ENCODE measurements around the gene SKAP1.
"Not testable (repeated sequence)": the region's sequence is repeated elsewhere in the genome, so short reads cannot be mapped to it uniquely, and the experiment has no call there.

Gene SKAP1

GRCh38 chr17:48429638-48430586 is at the start of gene SKAP1:
TSS of gene SKAP1 (minus strand) at chr17:48430214.
- no peak for DNase-seq (ENCODE audit: low spot score)

GRCh38 chr17:48479014-48479402 is 49.0 kb upstream of the SKAP1 start:
- no peak for DNase-seq (ENCODE audit: low spot score)

GRCh38 chr17:48478224-48479013 is 48.4 kb upstream of the SKAP1 start:
- no peak for DNase-seq (ENCODE audit: low spot score)

DNA sequence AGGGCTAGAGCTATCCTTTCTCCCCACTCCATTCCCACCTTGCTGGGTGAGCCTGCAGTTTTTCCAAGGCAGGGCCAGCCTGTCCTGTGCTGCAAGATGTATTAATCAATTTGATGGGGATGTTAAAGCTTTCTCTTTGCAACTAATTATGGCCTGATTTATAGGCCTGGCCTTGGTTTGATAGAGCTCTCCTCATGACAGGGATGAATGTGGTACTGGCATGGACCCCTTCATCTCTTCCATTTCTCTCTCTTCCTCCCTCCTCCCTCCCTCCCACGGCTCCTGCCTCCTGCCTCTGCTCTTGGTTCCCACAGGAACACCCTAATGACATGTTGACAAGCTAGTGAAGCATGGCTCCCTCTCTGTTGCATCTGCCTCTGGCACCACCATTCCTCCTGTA is 47.2 kb upstream of the SKAP1 start:
- no peak for DNase-seq (ENCODE audit: low spot score)

DNA sequence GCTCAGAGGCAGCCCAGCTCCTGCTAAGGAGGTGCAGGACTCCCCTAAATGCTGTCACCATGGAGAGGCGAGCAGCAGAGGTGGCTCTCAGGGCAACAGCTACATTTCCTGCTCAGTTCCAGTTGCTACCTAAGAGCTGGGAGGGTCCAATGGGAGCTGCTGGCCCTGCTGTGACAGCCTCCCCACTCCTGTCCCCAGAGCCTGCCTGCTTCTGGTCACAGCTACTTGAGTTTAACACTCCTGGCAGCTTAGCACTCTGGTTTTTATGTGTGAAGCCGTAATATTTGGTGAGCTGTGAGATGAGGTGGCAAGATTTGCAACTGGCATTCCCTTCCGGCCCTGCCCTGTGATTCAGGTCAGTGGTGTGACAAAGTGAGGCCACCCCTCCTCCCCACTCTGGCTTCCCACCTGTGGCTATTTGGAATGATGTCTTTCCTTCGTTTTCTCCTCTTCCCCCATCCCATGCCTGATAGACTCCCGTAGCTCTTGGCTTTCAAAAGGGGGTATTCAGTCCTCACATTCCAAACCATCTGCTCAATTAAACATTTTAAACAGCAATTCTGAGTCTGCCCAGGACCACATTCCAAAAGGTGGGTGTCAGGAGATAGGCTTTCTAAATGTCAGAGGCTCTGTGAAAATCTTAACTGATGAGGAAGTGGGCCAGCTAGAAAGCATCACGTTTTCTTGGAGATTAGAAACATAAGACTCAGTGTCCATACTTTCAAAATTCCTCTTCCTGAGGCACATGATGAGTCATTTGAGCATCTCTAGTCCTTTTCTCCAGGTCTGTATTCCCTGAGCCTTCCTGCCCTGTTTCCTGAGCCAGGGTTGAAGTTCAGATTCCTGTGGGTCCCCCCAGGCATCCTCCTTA is 42.6 kb upstream of the SKAP1 start:
- no peak for DNase-seq (ENCODE audit: low spot score)

DNA sequence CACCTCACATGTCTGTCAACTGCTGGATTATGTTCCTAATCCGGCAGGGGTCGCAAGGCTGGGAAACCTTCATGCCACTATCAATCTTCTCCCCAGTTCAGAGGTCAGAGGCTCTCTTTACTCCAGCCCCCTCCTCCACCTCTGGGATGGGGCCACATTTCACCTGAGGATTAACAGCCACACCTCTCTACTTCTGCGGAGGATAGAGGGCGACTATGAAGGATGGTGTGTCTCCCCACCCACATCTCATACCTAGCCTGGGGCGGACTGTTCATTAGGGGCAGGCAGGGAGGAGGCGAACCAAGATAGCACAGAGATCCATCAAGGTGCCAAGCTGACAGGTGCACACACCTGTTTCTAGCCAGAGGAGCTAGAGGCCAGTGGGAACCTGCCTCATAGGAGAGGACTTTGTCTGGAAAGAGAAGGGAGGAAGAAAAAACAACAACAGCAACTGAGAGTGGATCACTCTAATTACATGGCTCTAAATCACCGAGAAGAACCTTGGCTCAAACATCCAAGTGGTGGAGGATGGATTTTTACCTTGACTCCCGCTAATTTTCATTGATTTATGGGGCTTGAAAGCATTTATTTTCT is 41.9 kb upstream of the SKAP1 start:
- DNase-seq (ENCODE audit: low spot score), result no peak

DNA sequence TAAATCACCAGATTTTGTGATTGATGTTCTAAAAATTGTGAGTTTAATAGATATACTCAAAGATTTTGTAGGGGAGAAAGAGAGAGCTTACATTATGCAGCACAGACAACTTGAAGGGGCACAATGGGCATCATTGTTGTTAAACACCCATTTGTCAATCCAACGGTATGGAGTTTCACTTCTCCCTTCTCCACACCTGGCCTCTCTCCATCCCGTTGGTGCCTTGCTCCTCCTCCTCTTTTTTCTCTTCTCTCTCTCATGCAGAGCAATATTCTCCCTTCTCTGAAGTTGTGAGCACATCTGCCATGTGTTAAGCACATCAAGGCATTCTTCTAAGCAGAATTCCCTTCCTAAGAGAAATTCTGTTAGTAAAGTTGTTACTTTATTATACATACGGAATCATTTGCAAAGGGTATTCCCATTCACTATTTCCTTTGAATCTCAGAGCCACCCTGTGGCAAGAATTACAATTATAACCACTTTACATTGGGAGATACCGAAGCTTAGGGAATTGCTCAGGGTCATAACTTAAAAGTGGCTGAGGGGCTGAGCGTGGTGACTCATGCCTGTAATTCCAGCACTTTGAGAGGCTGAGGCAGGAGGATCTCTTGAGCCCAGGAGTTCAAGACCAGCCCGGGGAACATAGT is 40.5 kb upstream of the SKAP1 start:
- DNase-seq (ENCODE audit: low spot score), result no peak

- no peak for DNase-seq (ENCODE audit: low spot score)
These were observed 39.2 kb upstream of the SKAP1 start for GRCh38 chr17:48469227-48469626.

DNA sequence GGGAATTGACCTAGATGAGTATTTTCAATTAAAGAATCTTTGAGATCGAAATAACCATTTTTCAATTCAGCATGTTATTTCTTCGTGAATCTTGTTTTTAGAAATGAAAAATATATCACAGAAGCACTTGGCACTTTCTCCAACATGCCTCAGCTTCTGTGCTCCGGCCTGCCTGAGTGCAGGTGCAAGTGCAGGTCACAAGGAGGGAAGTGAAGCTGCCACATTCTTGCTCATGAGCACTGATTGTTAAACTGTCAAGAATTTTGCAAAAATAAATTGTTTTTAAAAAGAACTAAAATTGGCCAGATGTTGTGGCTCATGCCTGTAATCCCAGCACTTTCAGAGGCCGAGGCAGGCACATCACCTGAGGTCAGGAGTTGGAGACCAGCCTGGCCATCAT is 38.3 kb upstream of the SKAP1 start:
- DNase-seq (ENCODE audit: low spot score), result no peak

DNA sequence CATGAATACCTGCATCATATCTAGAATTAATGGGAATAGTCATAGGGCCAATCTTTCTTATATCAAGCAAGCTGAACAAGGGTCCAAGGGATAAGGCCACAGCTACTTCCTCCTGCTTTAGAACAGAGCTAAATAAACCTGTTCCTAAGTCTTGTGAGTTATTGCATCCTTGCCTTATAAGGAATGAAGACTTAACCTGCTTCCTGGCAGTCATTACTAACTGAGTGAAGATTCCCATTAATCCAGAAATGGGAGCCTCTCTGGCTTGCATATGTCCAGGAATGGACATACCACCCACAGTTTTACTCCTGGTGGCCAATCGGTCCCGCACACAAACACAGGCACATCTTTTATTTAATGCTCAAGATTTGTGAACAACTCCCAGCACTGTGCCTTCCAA is 35.9 kb upstream of the SKAP1 start:
- DNase-seq (ENCODE audit: low spot score), result no peak

- DNase-seq (ENCODE audit: low spot score), result no peak
These were observed 33.5 kb upstream of the SKAP1 start for GRCh38 chr17:48463526-48463925.

DNA sequence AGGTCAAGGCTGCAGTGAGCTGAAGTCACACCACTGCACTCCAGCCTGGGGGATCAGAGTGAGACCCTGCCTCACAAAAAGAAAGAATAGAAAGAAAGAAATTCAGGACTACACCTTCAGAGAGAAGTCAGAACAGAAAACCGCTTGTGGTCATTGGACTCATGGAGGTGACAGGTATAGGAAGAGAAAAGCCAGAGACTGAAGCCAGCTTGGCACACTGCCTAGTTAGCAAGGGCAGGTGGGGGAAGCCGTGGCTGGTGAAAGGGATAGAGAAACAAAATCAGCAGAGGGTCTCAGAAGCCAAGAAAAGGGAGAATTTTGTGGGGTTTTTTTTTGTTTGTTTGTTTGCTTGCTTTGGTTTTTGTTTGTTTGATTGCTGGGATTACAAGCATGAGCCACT is 32.9 kb upstream of the SKAP1 start:
- no peak for DNase-seq (ENCODE audit: low spot score)

DNA sequence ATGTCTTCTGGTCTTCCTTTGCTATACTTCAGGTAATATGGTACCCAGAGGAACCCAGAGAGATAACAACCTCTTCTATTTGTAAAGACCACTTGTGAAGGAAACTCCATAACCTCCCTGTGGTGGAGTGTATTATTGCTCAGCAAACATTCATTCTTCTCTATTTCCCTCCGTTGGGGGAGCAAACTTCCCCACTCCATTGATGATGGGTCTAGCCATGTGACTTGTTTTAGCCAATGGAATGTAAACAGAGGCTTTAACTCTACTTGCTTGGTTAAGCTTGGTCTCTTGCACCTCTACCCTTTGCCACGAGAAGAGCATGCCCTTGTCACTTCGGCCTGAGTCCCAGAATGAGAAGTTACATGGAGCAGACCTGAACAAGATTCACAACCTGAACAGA is 30.0 kb upstream of the SKAP1 start:
- DNase-seq (ENCODE audit: low spot score), result no peak

GRCh38 chr17:48459070-48459844 is 29.2 kb upstream of the SKAP1 start:
- no peak for DNase-seq (ENCODE audit: low spot score)

DNA sequence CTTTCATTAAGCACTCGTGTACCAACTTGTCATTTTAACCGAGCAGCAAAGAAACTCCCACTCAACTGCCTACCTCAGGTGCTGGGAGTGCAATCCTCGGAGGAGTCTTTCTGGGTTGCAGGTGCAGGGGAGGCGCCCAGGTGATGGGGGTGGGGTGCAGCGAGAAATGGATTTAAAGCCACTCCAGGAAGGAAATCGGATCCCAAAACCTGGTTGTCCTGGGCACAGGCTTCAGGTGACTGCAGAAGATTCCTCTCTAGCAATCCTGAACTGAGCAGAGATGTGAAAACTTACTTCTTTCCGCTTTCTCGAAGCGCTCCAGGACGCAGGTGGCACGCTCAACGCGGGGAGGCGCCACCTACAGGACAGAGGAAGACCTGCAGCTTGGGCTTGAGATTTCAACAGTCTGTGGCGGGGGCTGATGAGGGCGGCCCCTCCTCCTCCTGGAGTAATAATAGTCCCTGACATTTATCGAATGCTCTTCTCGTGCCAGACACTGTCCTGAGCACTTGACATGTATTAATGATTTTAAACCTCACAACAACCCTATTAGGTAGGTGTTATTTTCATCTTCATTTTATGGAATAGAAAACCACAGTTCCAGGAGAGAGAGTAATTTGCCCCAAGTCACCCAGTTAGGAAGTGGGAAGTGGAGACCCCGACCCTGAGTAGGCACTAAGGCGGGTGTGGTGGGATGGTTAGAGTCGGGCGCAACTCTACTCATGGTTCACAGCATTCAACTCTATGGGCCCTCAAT is 27.2 kb upstream of the SKAP1 start:
- DNase-seq (ENCODE audit: low spot score), result peak; percentile 56

DNA sequence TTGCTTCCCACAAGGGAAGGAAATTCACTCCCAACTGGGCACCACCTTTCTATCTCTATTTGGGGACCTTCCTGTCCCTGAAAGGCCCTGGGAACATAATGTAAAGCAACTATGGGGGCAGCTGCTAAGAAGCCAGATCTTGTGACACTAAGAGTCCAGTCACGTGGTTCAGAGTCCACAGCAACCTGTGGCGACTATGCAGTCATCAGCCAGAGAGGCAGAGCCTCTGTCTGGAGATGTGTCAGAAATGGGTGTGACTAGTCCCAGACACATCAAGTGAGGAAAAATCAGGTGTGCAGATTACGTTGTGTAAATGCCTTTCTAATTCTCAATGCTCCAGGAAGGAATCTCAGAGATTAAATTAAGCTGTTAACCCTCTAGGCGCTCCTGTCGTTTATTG is 26.6 kb upstream of the SKAP1 start:
- DNase-seq (ENCODE audit: low spot score), result no peak

GRCh38 chr17:48455791-48456190 is 25.8 kb upstream of the SKAP1 start:
- DNase-seq (ENCODE audit: low spot score), result no peak

DNA sequence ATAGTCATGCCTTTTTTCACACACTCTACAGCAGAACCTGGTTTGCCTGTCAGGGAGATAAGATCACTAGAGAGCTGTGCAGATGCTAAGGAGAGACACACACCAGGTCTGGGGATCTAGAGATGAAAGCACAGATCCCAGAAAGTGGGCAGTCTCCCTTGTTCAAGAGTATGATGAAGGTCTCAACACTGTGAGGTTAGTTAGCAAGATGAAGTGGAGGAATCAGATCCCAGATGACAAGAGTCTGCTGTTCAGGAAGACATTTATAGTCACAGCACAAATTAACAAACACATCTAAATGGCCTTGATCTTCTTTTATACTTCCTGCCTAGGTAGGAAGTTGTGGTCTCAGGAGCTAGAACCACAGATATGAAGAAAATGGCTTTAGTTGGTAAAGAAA is 23.4 kb upstream of the SKAP1 start:
- no peak for DNase-seq (ENCODE audit: low spot score)

GRCh38 chr17:48451489-48451888 is 21.5 kb upstream of the SKAP1 start:
- no peak for DNase-seq (ENCODE audit: low spot score)

DNA sequence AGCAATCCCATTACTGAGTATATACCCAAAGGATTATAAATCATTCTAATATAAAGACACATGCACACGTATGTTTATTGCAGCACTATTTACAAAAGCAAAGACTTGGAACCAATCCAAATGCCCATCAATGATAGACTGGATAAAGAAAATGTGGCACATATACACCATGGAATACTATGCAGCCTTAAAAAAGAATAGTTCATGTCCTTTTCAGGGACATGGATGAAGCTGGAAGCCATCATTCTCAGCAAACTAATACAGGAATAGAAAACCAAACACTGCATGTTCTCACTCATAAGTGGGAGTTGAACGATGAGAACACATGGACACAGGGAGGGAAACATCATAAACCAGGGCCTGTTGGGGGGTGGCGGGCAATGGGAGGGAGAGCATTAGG is 19.3 kb upstream of the SKAP1 start:
- not testable (repeated sequence) for DNase-seq (ENCODE audit: low spot score)

Measured in HuH-7 (cell line).